K562 (cell line): ENCODE measurements around the gene PDIA5. TPM values are rescaled to one million over a fixed set of nuclear protein-coding genes. Genes with fewer than 3 reads are reported as not detected.

ENCODE experiments used
- DLX4 ChIP-seq: fragments of 250-450 bp; sonication (Bioruptor Pico); IDR thresholded peaks from 2 replicates; pipeline ENCODE4 v1.6.1; 2021; ENCODE audit warnings: mild to moderate bottlenecking
- E4F1 ChIP-seq: fragments of 250-450 bp; sonication (Bioruptor Pico); IDR thresholded peaks from 2 replicates; pipeline ENCODE4 v1.5.0; 2021; ENCODE audit warnings: mild to moderate bottlenecking, borderline replicate concordance
- GTF2A2 ChIP-seq: IDR thresholded peaks from 2 replicates; pipeline ENCODE4 v1.6.1; 2016; ENCODE audit warnings: mild to moderate bottlenecking, missing genetic modification characterization, missing compliant biosample characterization
- HDAC1 ChIP-seq, 2 experiments: fragments of 450-650 bp; IDR thresholded peaks; 2 replicates each; pipeline ENCODE4 v1.6.1; 2016 to 2017; ENCODE audit warnings: inconsistent platforms in 1 of 2, mild to moderate bottlenecking in 1 of 2, moderate library complexity in 1 of 2
- KAT8 ChIP-seq: fragments of 450-650 bp; IDR thresholded peaks from 2 replicates; pipeline ENCODE4 v1.6.1; 2016; ENCODE audit warnings: low read depth, mild to moderate bottlenecking
- KLF16 ChIP-seq: IDR thresholded peaks from 2 replicates; pipeline ENCODE4 v1.6.1; 2016; ENCODE audit warnings: antibody characterized with exemption
- MCM3 ChIP-seq: fragments of 450-650 bp; IDR thresholded peaks from 2 replicates; pipeline ENCODE4 v1.6.1; 2016
- MNT ChIP-seq, 2 experiments: fragments of 450-650 bp; conservative IDR thresholded peaks; 2 replicates each; pipeline ENCODE4 v1.6.1; 2017; ENCODE audit warnings: mild to moderate bottlenecking in 2 of 2, moderate library complexity in 2 of 2
- NBN ChIP-seq: fragments of 450-650 bp; IDR thresholded peaks from 2 replicates; pipeline ENCODE4 v1.6.1; 2016; ENCODE audit warnings: low read depth, mild to moderate bottlenecking
- NFE2 ChIP-seq: IDR thresholded peaks from 2 replicates; pipeline ENCODE4 v1.6.1; 2014; ENCODE audit warnings: antibody characterized with exemption, low read depth
- PHB2 ChIP-seq: fragments of 450-650 bp; IDR thresholded peaks from 2 replicates; pipeline ENCODE4 v1.6.1; 2017; ENCODE audit warnings: low read depth
- POLR2H ChIP-seq: IDR thresholded peaks from 2 replicates; pipeline ENCODE4 v1.6.1; 2016; ENCODE audit warnings: missing genetic modification characterization, low read depth, mild to moderate bottlenecking, control low read depth, missing compliant biosample characterization, moderate library complexity
- RBM25 ChIP-seq: fragments of 200-400 bp; formaldehyde crosslinking; IDR thresholded peaks from 2 replicates; pipeline ENCODE4 v1.6.1; 2018; ENCODE audit warnings: low read length, low read depth, moderate library complexity; ENCODE audit not compliant: severe bottlenecking
- SAP30 ChIP-seq: fragments of 200-600 bp; sonication (generic); IDR thresholded peaks from 2 replicates; pipeline ENCODE4 v1.6.1; 2012; ENCODE audit warnings: borderline replicate concordance, low read depth, mild to moderate bottlenecking, moderate library complexity, low read length, control low read depth, inconsistent platforms; ENCODE audit not compliant: insufficient read depth, poor library complexity, severe bottlenecking
- SLC30A9 ChIP-seq: fragments of 250-450 bp; sonication (Bioruptor Pico); IDR thresholded peaks from 2 replicates; pipeline ENCODE4 v1.8.0; 2022; ENCODE audit warnings: mild to moderate bottlenecking, moderate library complexity
- SMAD4 ChIP-seq: fragments of 250-450 bp; sonication (Bioruptor Pico); conservative IDR thresholded peaks from 2 replicates; pipeline ENCODE4 v1.8.0; 2021; ENCODE audit warnings: inconsistent platforms, mild to moderate bottlenecking, moderate library complexity
- STAG1 ChIP-seq: sonication (generic); formaldehyde crosslinking; IDR thresholded peaks from 2 replicates; pipeline ENCODE4 v1.5.0; 2020; ENCODE audit warnings: missing genetic modification reagents, borderline replicate concordance
- TRIM28 ChIP-seq: fragments of 450-650 bp; IDR thresholded peaks from 2 replicates; pipeline ENCODE4 v1.6.1; 2017
- ZNF134 ChIP-seq: fragments of 250-450 bp; sonication (Bioruptor Pico); conservative IDR thresholded peaks from 2 replicates; pipeline ENCODE4 v1.4.0; 2020
- ZNF354B ChIP-seq: fragments of 250-450 bp; sonication (Bioruptor Pico); IDR thresholded peaks from 2 replicates; pipeline ENCODE4 v1.4.0; 2020
- ZNF561 ChIP-seq: fragments of 450-650 bp; formaldehyde crosslinking; conservative IDR thresholded peaks from 2 replicates; pipeline ENCODE4 v1.4.0; 2020; ENCODE audit warnings: mild to moderate bottlenecking, moderate library complexity
- ZNF584 ChIP-seq: fragments of 200-800 bp; sonication (Bioruptor generic); IDR thresholded peaks from 2 replicates; pipeline ENCODE4 v1.6.1; 2016; ENCODE audit warnings: low read depth, mild to moderate bottlenecking, missing genetic modification characterization, missing compliant biosample characterization
- ZNF699 ChIP-seq: fragments of 250-450 bp; sonication (Bioruptor Pico); IDR thresholded peaks from 2 replicates; pipeline ENCODE4 v1.8.0; 2021; ENCODE audit warnings: mild to moderate bottlenecking, moderate library complexity; ENCODE audit not compliant: insufficient replicate concordance
- polyA plus RNA-seq, 8 experiments: library from polyadenylated mRNA; depleted of rRNA in 4 of 8; stranded (reverse) in 5 of 8; unstranded in 3 of 8; fragments of >200 nt; fragmentation: Nextera tagmentation in 2 of 8; fragmentation: Illumina TruSeq in 1 of 8; extraction: Ambion mirVana in 2 of 8; extraction: Trizol in 1 of 8; gene quantifications; 2 replicates each; pipeline versions ENCODE4 v1.2.1 to v1.2.3, GENCODE V29; 2011 to 2014; ENCODE audit warnings: inconsistent platforms in 1 of 8, missing spikeins in 1 of 8
- total RNA-seq, 7 experiments: library from RNA; depleted of rRNA in 6 of 7; stranded (reverse); fragments of >200 nt in 6 of 7; fragmentation: Illumina TruSeq in 2 of 7; extraction: Trizol in 2 of 7; gene quantifications; 2 replicates each; pipeline versions ENCODE4 v1.2.1 to v1.2.3, GENCODE V29; 2011 to 2021; ENCODE audit warnings: low replicate concordance in 1 of 7

The PDIA5 gene
- total and polyA plus RNA-seq, 9 of the 15 experiments (the other 6 are each of a cell fraction or from before 2014, with no cell fraction given), result 3.4 to 31.8 (median 19.6) TPM

GRCh38 chr3:123066896-123067688 is at the start of gene PDIA5 (continued):
- peak; percentile 88 to 92 for TF ChIP-seq MNT (conservative IDR thresholded peaks at IDR 0.05)
- no peak for TF ChIP-seq E4F1
- no peak for TF ChIP-seq PHB2
- TF ChIP-seq HDAC1 (IDR thresholded peaks at IDR 0.05), result peak in 1 of 2 experiments; percentile 81; a peak in 2 of 4 replicates
- TF ChIP-seq SMAD4, result no peak
- no peak for TF ChIP-seq ZNF134 (CRISPR knock-in tag)
- TF ChIP-seq NFE2, result no peak
- no peak for TF ChIP-seq POLR2H (tag)
- TF ChIP-seq STAG1, result no peak
- no peak for TF ChIP-seq KAT8
- no peak for TF ChIP-seq ZNF699 (CRISPR knock-in tag)
- no peak for TF ChIP-seq KLF16
- TF ChIP-seq TRIM28, result no peak
- no peak for TF ChIP-seq GTF2A2 (tag)
- peak; percentile 47 for TF ChIP-seq SAP30
- TF ChIP-seq DLX4 (CRISPR knock-in tag), result no peak
- no peak for TF ChIP-seq ZNF561
- no peak for TF ChIP-seq RBM25
- TF ChIP-seq SLC30A9, result no peak
- no peak for TF ChIP-seq ZNF354B (CRISPR knock-in tag)
- TF ChIP-seq ZNF584 (CRISPR knock-in tag), result no peak
- no peak for TF ChIP-seq MCM3
- no peak for TF ChIP-seq NBN
